GM21390 (cell line): Measurements from ENCODE around the gene C11orf42.
"Not testable (repeated sequence)": the region's sequence is repeated elsewhere in the genome, so short reads cannot be mapped to it uniquely, and the experiment has no call there.

Source experiments
- ATAC-seq: cut with Tn5 transposase; IDR thresholded peaks from one replicate; pipeline ENCODE4 v1.9.1; 2021; ENCODE audit not compliant: unreplicated experiment

The C11orf42 gene

GRCh38 chr11:6219359-6219758, 14.0 kb downstream of the C11orf42 start:
- ATAC-seq = no peak

- ATAC-seq = no peak
Measured at GRCh38 chr11:6223854-6224253, 18.5 kb downstream of the C11orf42 start.

- ATAC-seq = no peak
Measured at GRCh38 chr11:6224421-6224820, 19.1 kb downstream of the C11orf42 start.

- no peak for ATAC-seq
Measured at GRCh38 chr11:6225024-6225423, 19.7 kb downstream of the C11orf42 start.

- no peak for ATAC-seq
Measured at GRCh38 chr11:6225896-6226295, 20.5 kb downstream of the C11orf42 start.

GRCh38 chr11:6228520-6228919, 23.2 kb downstream of the C11orf42 start:
- ATAC-seq = no peak

- ATAC-seq = no peak
Measured at GRCh38 chr11:6229911-6230310, 24.6 kb downstream of the C11orf42 start.

- ATAC-seq = no peak
Measured at GRCh38 chr11:6232899-6233298, 27.5 kb downstream of the C11orf42 start.

- ATAC-seq = no peak
Measured at GRCh38 chr11:6233984-6234386, 28.6 kb downstream of the C11orf42 start.

GRCh38 chr11:6234387-6235107, 29.2 kb downstream of the C11orf42 start, which contains the start of gene FHIP1B:
Gene FHIP1B, minus strand, starts transcription at chr11:6234636. Its CDS starts 10,120 bp downstream, at chr11:6224516.
- peak; percentile 95 for ATAC-seq

GRCh38 chr11:6237266-6237665, 31.9 kb downstream of the C11orf42 start:
- ATAC-seq = no peak

- no peak for ATAC-seq
Measured at GRCh38 chr11:6237761-6238302, 32.5 kb downstream of the C11orf42 start.

GRCh38 chr11:6238902-6239301, 33.5 kb downstream of the C11orf42 start, which contains the start of gene CNGA4:
Gene CNGA4, plus strand, starts transcription at chr11:6239089. Its CDS starts 118 bp downstream, at chr11:6239207.
- ATAC-seq = no peak

GRCh38 chr11:6240139-6240538, 34.8 kb downstream of the C11orf42 start:
- no peak for ATAC-seq

GRCh38 chr11:6240781-6241180, 35.4 kb downstream of the C11orf42 start:
- ATAC-seq = no peak

GRCh38 chr11:6241316-6241715, 36.0 kb downstream of the C11orf42 start:
- ATAC-seq = no peak

- no peak for ATAC-seq
Measured at GRCh38 chr11:6245536-6245935, 40.2 kb downstream of the C11orf42 start.

GRCh38 chr11:6248248-6248647, 42.9 kb downstream of the C11orf42 start:
- no peak for ATAC-seq

GRCh38 chr11:6248897-6249296, 43.5 kb downstream of the C11orf42 start:
- ATAC-seq = not testable (repeated sequence)

- no peak for ATAC-seq
Measured at GRCh38 chr11:6249770-6250555, 44.6 kb downstream of the C11orf42 start.

GRCh38 chr11:6251120-6251733, 45.9 kb downstream of the C11orf42 start:
- peak; percentile 85 for ATAC-seq
